Retinal pigment epithelial cell (primary cell): ENCODE measurements around the gene EXOC1L.

Source experiments
- DNase-seq: peaks from one replicate; pipeline ENCODE4 v3.0.0-alpha.2; 2010; ENCODE audit warnings: low read depth
- H3K4me3 ChIP-seq: 2 replicates; pipeline ENCODE4 v1.5.1; 2011; ENCODE audit warnings: mild to moderate bottlenecking, low read length, control low read depth, moderate library complexity
- TF ChIP-seq, protein P1 (sequence below): conservative IDR thresholded peaks from 2 replicates; pipeline ENCODE4 v1.5.1; 2011; ENCODE audit warnings: low read depth, low read length, control low read depth, inconsistent platforms

Gene EXOC1L

GRCh38 chr4:55793479-55793878 is 26.1 kb upstream of the EXOC1L start:
- peak overlapping the region; percentile 38 for H3K4me3 ChIP-seq
- TF ChIP-seq, protein P1, sequence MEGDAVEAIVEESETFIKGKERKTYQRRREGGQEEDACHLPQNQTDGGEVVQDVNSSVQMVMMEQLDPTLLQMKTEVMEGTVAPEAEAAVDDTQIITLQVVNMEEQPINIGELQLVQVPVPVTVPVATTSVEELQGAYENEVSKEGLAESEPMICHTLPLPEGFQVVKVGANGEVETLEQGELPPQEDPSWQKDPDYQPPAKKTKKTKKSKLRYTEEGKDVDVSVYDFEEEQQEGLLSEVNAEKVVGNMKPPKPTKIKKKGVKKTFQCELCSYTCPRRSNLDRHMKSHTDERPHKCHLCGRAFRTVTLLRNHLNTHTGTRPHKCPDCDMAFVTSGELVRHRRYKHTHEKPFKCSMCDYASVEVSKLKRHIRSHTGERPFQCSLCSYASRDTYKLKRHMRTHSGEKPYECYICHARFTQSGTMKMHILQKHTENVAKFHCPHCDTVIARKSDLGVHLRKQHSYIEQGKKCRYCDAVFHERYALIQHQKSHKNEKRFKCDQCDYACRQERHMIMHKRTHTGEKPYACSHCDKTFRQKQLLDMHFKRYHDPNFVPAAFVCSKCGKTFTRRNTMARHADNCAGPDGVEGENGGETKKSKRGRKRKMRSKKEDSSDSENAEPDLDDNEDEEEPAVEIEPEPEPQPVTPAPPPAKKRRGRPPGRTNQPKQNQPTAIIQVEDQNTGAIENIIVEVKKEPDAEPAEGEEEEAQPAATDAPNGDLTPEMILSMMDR: no peak
- DNase-seq: no peak

DNA sequence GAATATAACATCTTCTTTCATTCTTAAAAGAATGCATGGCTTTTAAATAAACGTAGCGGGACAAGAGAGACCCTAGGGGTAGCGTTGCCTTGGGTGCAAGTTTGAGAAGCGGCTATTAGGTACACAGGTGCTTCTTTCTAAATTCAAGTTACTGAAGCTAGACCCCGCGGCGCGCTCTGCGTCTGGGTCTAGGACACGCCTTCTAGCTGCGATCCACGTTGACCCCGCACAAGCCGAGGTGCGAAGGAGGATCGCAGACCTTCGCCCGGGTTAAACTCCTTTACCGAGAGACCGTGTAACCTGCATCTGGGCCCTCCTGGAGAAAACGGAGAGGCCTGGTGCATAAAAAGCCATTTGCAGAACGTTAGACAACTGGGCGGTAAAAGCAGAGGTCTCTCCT is 25.5 kb upstream of the EXOC1L start:
- DNase-seq: no peak
- H3K4me3 ChIP-seq: no peak overlapping the region
- TF ChIP-seq, protein P1: no peak

GRCh38 chr4:55795341-55795740 is 24.2 kb upstream of the EXOC1L start:
- no peak overlapping the region for H3K4me3 ChIP-seq
- no peak for DNase-seq
- TF ChIP-seq, protein P1: no peak

DNA sequence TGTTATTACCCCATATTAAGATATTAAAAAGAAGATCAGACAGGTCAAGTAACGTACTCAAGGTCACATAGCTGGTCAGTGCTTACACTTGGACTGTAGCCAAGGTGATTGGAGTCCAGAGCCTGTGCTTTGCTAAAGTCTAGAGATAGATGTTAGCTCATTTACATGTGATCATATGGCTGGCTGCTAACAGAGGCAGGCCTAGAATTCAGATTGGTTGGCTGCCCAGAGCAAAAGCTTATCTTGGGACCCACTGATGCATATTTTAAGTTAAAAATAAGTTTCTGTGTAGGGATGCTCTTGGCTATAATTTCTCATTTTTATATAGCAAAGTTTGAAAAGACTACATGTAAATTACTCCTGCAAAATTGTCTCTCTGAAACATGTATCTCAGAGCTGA is 18.1 kb upstream of the EXOC1L start:
- H3K4me3 ChIP-seq: no peak overlapping the region
- TF ChIP-seq, protein P1: no peak
- DNase-seq: no peak

GRCh38 chr4:55807556-55807955 is 12.0 kb upstream of the EXOC1L start:
- H3K4me3 ChIP-seq: no peak overlapping the region
- DNase-seq: no peak
- TF ChIP-seq, protein P1: no peak

- no peak for DNase-seq
- TF ChIP-seq, protein P1: no peak
- no peak overlapping the region for H3K4me3 ChIP-seq
Observed at GRCh38 chr4:55808186-55808585, 11.4 kb upstream of the EXOC1L start.

DNA sequence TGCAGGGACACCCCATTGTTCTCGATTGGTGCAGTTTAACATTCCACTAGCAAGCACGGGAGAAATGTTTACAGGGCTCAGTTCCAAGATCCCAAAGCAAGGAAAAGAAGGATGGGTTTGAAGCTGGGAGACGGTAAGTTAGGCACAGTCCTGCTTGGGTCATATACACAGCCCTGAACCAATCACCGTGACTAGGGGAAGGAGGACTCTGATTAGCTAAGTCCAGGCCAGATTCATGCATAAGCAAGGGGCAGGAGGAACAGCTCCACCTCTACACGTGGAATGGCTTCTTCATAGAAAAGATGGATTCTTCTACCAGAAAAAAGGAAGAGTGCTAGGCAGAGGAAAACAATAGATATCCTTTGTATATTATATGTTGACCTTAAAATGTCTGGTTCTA is 11.0 kb upstream of the EXOC1L start:
- no peak for DNase-seq

More for the DNA sequence above, 11.0 kb upstream of the EXOC1L start:
- H3K4me3 ChIP-seq: no peak overlapping the region
- TF ChIP-seq, protein P1: no peak
